DOHH2 (cell line): ENCODE results near the gene SULF2.

Experiments used
- EZH2phosphoT487 ChIP-seq: fragments of 200-600 bp; sonication (generic); IDR thresholded peaks from 2 replicates; pipeline ENCODE4 v1.6.1; 2017; ENCODE audit warnings: borderline replicate concordance, mild to moderate bottlenecking, antibody characterized with exemption, low read length, moderate library complexity, mixed read lengths
- TF ChIP-seq, protein P1 (sequence below): fragments of 200-600 bp; sonication (generic); IDR thresholded peaks from one replicate; pipeline ENCODE4 v1.5.1; 2014; ENCODE audit warnings: antibody characterized with exemption, mild to moderate bottlenecking, low read depth, low read length; ENCODE audit not compliant: poor library complexity, severe bottlenecking

DNA sequence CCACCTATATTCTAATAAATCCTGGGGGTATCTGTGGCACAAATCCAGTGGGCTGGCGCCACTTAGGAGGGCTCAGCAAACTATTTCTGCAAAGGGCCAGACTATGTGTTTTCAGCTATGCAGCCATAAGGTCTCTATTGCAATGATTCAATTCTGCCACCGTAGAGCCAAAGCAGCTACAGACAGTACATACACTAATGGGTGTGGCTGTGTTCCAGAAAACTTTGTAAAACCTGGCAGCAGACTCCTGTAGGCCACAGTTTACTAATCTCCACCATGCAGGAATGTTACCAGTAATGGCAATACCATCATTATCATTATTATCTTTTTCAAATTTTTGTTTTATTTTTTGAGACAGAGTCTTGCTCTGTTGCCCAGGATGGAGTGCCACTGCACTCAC, 65.7 kb downstream of the SULF2 start:
- TF ChIP-seq, protein P1, sequence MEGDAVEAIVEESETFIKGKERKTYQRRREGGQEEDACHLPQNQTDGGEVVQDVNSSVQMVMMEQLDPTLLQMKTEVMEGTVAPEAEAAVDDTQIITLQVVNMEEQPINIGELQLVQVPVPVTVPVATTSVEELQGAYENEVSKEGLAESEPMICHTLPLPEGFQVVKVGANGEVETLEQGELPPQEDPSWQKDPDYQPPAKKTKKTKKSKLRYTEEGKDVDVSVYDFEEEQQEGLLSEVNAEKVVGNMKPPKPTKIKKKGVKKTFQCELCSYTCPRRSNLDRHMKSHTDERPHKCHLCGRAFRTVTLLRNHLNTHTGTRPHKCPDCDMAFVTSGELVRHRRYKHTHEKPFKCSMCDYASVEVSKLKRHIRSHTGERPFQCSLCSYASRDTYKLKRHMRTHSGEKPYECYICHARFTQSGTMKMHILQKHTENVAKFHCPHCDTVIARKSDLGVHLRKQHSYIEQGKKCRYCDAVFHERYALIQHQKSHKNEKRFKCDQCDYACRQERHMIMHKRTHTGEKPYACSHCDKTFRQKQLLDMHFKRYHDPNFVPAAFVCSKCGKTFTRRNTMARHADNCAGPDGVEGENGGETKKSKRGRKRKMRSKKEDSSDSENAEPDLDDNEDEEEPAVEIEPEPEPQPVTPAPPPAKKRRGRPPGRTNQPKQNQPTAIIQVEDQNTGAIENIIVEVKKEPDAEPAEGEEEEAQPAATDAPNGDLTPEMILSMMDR: no peak
- no peak for TF ChIP-seq EZH2phosphoT487
